Measurements from ENCODE around the gene RNASE13. TPM values are rescaled to one million over a fixed set of nuclear protein-coding genes. Genes with fewer than 3 reads are reported as not detected.

The RNASE13 gene
- total RNA-seq, 1 experiment from 2014 or later, result not detected

DNA sequence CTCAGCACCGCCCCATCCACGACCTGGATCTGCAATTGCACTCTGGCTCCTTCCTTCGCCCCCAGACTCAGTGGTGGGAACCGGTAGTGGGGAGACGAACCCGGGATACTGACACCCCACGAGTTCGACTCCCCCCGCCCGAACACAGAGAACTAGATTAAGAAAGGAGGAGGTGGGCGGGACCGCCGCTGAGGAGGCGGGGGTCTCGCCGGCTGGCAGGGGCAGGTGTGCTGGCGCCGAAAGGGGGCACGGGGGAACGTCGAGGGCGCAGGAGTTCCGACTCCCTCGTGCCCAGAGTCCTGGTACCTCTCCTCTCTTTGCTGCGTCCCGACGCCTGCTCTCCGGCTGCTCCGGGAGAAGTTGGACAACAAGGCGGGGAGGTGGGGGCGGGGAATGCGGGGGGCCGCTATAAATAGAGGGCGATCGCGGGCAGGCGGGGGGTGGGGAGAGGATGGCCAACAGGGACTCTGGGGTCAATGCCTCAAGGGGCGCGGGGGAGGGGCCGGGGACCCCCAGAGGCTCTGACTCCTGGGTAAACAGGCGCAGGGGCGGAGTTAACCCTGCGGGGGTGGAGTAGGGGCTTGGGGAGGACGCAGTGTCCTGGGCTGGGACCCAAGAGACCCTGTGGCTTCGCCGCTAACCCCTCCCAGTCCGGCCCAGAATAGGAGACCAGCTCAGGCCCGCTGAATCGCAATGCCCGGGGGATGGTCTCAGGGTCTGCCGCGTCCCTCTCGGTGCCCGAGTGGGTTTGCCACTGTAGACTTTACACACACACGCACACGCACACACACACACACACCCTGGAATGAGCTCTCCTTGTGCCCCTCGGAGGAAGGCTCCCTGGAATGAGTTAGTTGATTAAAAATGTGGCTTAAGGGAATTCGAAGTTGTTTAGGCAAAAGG is 9.0 kb downstream of the RNASE13 start:
- Histone ChIP-seq H2BK15ac (ENCODE audit: low read depth, low read length) (no peak overlapping the region), H2BK12ac (ENCODE audit: insufficient read length, low read depth, low read length) (no peak overlapping the region), H3T11ph (ENCODE audit: low read length) (no peak overlapping the region), H3K18ac (ENCODE audit: insufficient read length, low read depth, low read length) (peak overlapping the region; percentile 24), H3K23me2 (ENCODE audit: insufficient read length, low read depth, low read length, poor library complexity, severe bottlenecking) (peaks cover 12% of the 10 kb centered on the region), H2BK5ac (ENCODE audit: insufficient read length, low read length) (no peak overlapping the region), H3K9me3 (ENCODE audit: control insufficient read depth, low read depth, low read length) (no peaks in the 10 kb centered on the region), H4K91ac (ENCODE audit: insufficient read length, low read depth, low read length) (no peak overlapping the region), H3K79me1 (ENCODE audit: insufficient read depth, low read depth, low read length, poor library complexity, severe bottlenecking) (no peaks in the 10 kb centered on the region), H2BK20ac (ENCODE audit: low read depth, low read length, poor library complexity, severe bottlenecking) (no peak overlapping the region), H3K79me2 (ENCODE audit: insufficient read depth, low read length) (no peaks in the 10 kb centered on the region), H2AFZ (ENCODE audit: low read length) (no peak overlapping the region), H2BK120ac (ENCODE audit: low read depth, low read length, poor library complexity, severe bottlenecking) (no peak overlapping the region), H3K9ac (ENCODE audit: extremely low read depth, insufficient read length, low read length) (peak overlapping the region; percentile 62), H4K8ac (replicated peaks; ENCODE audit: insufficient read length, low read depth, low read length) (no peak overlapping the region), H3K56ac (ENCODE audit: insufficient read length, low read depth, low read length) (no peak overlapping the region), H3K4me2 (ENCODE audit: insufficient read depth, insufficient read length, low read length) (peak overlapping the region; percentile 76), H3K4me1 (ENCODE audit: insufficient read depth, low read length) (peaks cover 4% of the 10 kb centered on the region; the same call in 1 of the 2 replicates), H3K23ac (ENCODE audit: insufficient read length, low read depth, low read length) (no peak overlapping the region), H4K20me1 (ENCODE audit: control insufficient read depth, insufficient read depth, insufficient read length) (no peaks in the 10 kb centered on the region), H3K14ac (ENCODE audit: insufficient read depth, low read length) (peak overlapping the region; percentile 90), H3K4ac (ENCODE audit: low read depth, low read length) (no peak overlapping the region), H4K5ac (ENCODE audit: insufficient read length, low read depth, low read length) (no peak overlapping the region), H3K27ac (ENCODE audit: insufficient read length, low read depth, low read length) (no peak overlapping the region), H2AK5ac (ENCODE audit: insufficient read length, low read length) (no peak overlapping the region), H3K27me3 (ENCODE audit: insufficient read depth, low read length) (peaks cover 8% of the 10 kb centered on the region; the same call in 1 of the 2 replicates)
- H3K27me3 Mint-ChIP-seq (ENCODE audit: low read depth), result peaks cover 63% of the 10 kb centered on the region
- DNase-seq, result peak; percentile 77
- no CpG with 5 or more reads among the region's 58 CpGs for WGBS (ENCODE audit: extremely low coverage, insufficient read length, low lambda C conversion rate)
- peak overlapping the region; percentile 89 to 98 (median 97); a peak in 6 of 7 replicates for H3K27ac Mint-ChIP-seq
- H3K9me3 Mint-ChIP-seq, result no peaks in the 10 kb centered on the region
- H3K4me1 Mint-ChIP-seq, result peaks cover 35 to 41% of the 10 kb centered on the region in 2 experiments
- H3K36me3 Mint-ChIP-seq (ENCODE audit: insufficient read depth in 1 of 3, low read depth in 3 of 3), result peaks cover 6 to 14% (median 6%) of the 10 kb centered on the region in 3 experiments; a peak in 3 of 7 replicates
- TF ChIP-seq, protein P1, sequence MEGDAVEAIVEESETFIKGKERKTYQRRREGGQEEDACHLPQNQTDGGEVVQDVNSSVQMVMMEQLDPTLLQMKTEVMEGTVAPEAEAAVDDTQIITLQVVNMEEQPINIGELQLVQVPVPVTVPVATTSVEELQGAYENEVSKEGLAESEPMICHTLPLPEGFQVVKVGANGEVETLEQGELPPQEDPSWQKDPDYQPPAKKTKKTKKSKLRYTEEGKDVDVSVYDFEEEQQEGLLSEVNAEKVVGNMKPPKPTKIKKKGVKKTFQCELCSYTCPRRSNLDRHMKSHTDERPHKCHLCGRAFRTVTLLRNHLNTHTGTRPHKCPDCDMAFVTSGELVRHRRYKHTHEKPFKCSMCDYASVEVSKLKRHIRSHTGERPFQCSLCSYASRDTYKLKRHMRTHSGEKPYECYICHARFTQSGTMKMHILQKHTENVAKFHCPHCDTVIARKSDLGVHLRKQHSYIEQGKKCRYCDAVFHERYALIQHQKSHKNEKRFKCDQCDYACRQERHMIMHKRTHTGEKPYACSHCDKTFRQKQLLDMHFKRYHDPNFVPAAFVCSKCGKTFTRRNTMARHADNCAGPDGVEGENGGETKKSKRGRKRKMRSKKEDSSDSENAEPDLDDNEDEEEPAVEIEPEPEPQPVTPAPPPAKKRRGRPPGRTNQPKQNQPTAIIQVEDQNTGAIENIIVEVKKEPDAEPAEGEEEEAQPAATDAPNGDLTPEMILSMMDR (conservative IDR thresholded peaks at IDR 0.05), result no peak; the same call in 2 of the 3 replicates
- H3K4me3 Mint-ChIP-seq, result peak overlapping the region; percentile 81 to 96
